Measurements from ENCODE around the gene SLC26A8. TPM values are rescaled to one million over a fixed set of nuclear protein-coding genes. Genes with fewer than 3 reads are reported as not detected.

The SLC26A8 gene
- total RNA-seq, 1 experiment from 2014 or later, result not detected

GRCh38 chr6:35969646-35970045 lies 54.8 kb downstream of the SLC26A8 start:
- peaks cover 40% of the 10 kb centered on the region for H3K4me1 ChIP-seq (replicated peaks; ENCODE audit: insufficient read depth)
- H3K4me2 ChIP-seq, result peak overlapping the region; percentile 37; the same call in 1 of the 2 replicates
- peaks cover 21% of the 10 kb centered on the region for H3F3A ChIP-seq (ENCODE audit: insufficient read depth, low read depth)
- no peaks in the 10 kb centered on the region for H3K79me2 ChIP-seq (ENCODE audit: low read depth)
- no peak overlapping the region for H3K4me3 ChIP-seq
- TF ChIP-seq EZH2 (IDR thresholded peaks at IDR 0.05; ENCODE audit: low read depth), result no peak
- TF ChIP-seq CTCF (conservative IDR thresholded peaks at IDR 0.05), result no peak
- H3K27ac ChIP-seq, result peak overlapping the region; percentile 75
- no TSS peak for BruUV-seq (replicated peaks)
- no peaks in the 10 kb centered on the region for H3K9me2 ChIP-seq (ENCODE audit: insufficient read depth)
- no peaks in the 10 kb centered on the region for H3K27me3 ChIP-seq (ENCODE audit: insufficient read depth, low read depth)
- H3K9me3 ChIP-seq (ENCODE audit: insufficient read depth, low read depth), result no peaks in the 10 kb centered on the region
- peak overlapping the region; percentile 57; the same call in 1 of the 2 replicates for H2AFZ ChIP-seq
- no peaks in the 10 kb centered on the region for H4K20me1 ChIP-seq (ENCODE audit: insufficient read depth)
- ChIA-PET CTCF (no interaction called here), POLR2A (ENCODE audit: unreplicated experiment) (no interaction called here)
- intact Hi-C loops (cut with micrococcal nuclease; ENCODE audit: unreplicated experiment), result loop anchor here (5.0 kb wide), 1 partner anchor 58 kb away; the partner anchor contains the start of gene MAPK14
- no peaks in the 10 kb centered on the region for H3K36me3 ChIP-seq (ENCODE audit: low read depth)
- DNase-seq, result no peak

DNA sequence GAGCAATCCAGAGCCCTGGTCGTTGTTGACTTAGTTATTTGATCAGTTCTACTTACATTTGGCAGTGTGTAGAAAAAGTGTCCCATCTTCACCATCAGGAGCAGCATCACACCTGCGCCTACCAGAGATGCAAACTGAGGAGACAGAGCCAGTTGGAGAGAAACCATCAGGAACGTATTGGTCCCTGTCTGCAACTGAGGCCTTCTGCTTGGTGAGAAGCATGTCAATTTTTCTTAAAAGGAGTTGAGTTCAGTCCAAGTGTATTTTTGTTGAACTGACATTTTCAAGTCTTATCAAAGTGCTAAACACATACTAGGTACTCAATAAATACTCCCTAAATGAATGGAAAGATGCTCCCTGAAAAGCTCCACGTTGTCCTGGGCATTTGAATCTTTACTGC lies 55.6 kb downstream of the SLC26A8 start:
- Histone ChIP-seq H3F3A (ENCODE audit: insufficient read depth, low read depth) (peaks cover 15% of the 10 kb centered on the region), H3K9me2 (ENCODE audit: insufficient read depth) (no peaks in the 10 kb centered on the region), H3K4me3 (no peak overlapping the region), H3K79me2 (ENCODE audit: low read depth) (no peaks in the 10 kb centered on the region), H3K9me3 (ENCODE audit: insufficient read depth, low read depth) (no peaks in the 10 kb centered on the region), H3K36me3 (ENCODE audit: low read depth) (no peaks in the 10 kb centered on the region), H3K27ac (no peak overlapping the region), H2AFZ (no peak overlapping the region), H3K27me3 (ENCODE audit: insufficient read depth, low read depth) (no peaks in the 10 kb centered on the region), H3K4me2 (no peak overlapping the region), H4K20me1 (ENCODE audit: insufficient read depth) (no peaks in the 10 kb centered on the region), H3K4me1 (replicated peaks; ENCODE audit: insufficient read depth) (peaks cover 32% of the 10 kb centered on the region)
- CTCF ChIA-PET, result interaction anchor here (0.7 kb wide), 1 partner anchor 553 kb away, joined by 3 read pairs; no protein-coding TSS in a partner anchor
- DNase-seq, result no peak
- TF ChIP-seq EZH2 (IDR thresholded peaks at IDR 0.05; ENCODE audit: low read depth), result no peak
- no peak for TF ChIP-seq CTCF (conservative IDR thresholded peaks at IDR 0.05)
- no TSS peak for BruUV-seq (replicated peaks)
- POLR2A ChIA-PET (ENCODE audit: unreplicated experiment), result no interaction called here
- intact Hi-C loops (cut with micrococcal nuclease; ENCODE audit: unreplicated experiment), result no loop called here

DNA sequence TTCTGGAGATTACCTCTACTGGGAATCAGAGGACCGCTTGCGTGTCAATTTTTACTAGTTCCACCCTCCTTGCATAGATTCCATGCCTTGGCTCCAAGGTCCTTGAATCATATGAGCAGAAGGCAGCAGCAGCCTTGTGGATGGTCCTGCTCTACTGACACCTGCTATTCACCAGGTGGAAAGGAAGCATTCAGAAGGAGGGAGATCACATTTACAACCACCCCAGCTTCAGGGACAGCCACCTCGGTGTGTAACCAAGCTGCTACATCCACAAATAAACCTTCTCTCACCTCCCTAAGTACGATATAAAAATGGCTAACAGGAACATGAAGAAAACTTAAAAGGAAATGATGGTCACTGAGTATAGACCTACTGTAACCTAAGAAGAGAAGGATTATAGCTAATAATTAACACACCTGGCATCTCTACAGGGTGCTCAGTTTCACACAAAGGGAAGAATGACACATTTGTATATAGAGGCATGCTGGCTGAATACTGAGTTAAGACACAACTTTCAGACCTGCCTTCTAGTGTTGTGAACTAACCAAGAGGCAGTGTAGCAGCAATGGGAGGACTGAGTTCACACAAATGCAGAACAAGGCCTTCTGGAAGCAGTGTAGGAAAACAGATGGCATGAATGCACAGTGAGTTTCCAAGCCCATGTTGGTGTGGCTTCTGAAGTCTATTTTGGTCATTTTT lies 57.2 kb downstream of the SLC26A8 start:
- ChIA-PET POLR2A (ENCODE audit: unreplicated experiment) (no interaction called here), CTCF (no interaction called here)
- Histone ChIP-seq H3K4me2 (no peak overlapping the region), H4K20me1 (ENCODE audit: insufficient read depth) (no peaks in the 10 kb centered on the region), H3K27me3 (ENCODE audit: insufficient read depth, low read depth) (no peaks in the 10 kb centered on the region), H2AFZ (no peak overlapping the region), H3K36me3 (ENCODE audit: low read depth) (no peaks in the 10 kb centered on the region), H3K4me1 (replicated peaks; ENCODE audit: insufficient read depth) (peaks cover 21% of the 10 kb centered on the region), H3K9me2 (ENCODE audit: insufficient read depth) (no peaks in the 10 kb centered on the region), H3K79me2 (ENCODE audit: low read depth) (no peaks in the 10 kb centered on the region), H3K9me3 (ENCODE audit: insufficient read depth, low read depth) (no peaks in the 10 kb centered on the region), H3K4me3 (no peak overlapping the region), H3K27ac (no peak overlapping the region), H3F3A (ENCODE audit: insufficient read depth, low read depth) (peaks cover 3% of the 10 kb centered on the region; the same call in 1 of the 2 replicates)
- TF ChIP-seq EZH2 (IDR thresholded peaks at IDR 0.05; ENCODE audit: low read depth), result no peak
- no peak for TF ChIP-seq CTCF (conservative IDR thresholded peaks at IDR 0.05)
- intact Hi-C loops (cut with micrococcal nuclease; ENCODE audit: unreplicated experiment), result no loop called here
- DNase-seq, result no peak
- no TSS peak for BruUV-seq (replicated peaks)
